GM12892 (cell line): Measurements from ENCODE around the gene GFOD2.

ENCODE experiments used
- POLR2A ChIP-seq: IDR thresholded peaks from 2 replicates; pipeline ENCODE4 v1.6.1; 2011; ENCODE audit warnings: low read depth, low read length, control low read depth
- POLR2AphosphoS5 ChIP-seq: IDR thresholded peaks from 2 replicates; pipeline ENCODE4 v1.6.1; 2011; ENCODE audit warnings: low read depth, low read length, control low read depth

GRCh38 chr16:67658849-67659674 is 60.1 kb downstream of the GFOD2 start:
- no peak for TF ChIP-seq POLR2A
- TF ChIP-seq POLR2AphosphoS5 = no peak
